B cell (primary cell): Measurements from ENCODE around the gene PCDH9. TPM values are rescaled to one million over a fixed set of nuclear protein-coding genes. Genes with fewer than 3 reads are reported as not detected.

Source experiments
- ATAC-seq: fragments of 200-7000 bp; cut with Tn5 transposase; one replicate; pipeline ENCODE4 v1.10.0; 2021; ENCODE audit warnings: low read depth, mild to moderate bottlenecking, moderate number of reproducible peaks, moderate library complexity
- CTCF ChIA-PET: fragments of 350-600 bp; sonication (Branson Sonifier 250); formaldehyde crosslinking; loops from one replicate; lab custom pipeline; 2021; ENCODE audit warnings: antibody characterized with exemption, inconsistent platforms; lab: Charles Lee
- POLR2A ChIA-PET: fragments of 350-600 bp; sonication (Branson Sonifier 250); formaldehyde crosslinking; loops from one replicate; lab custom pipeline; 2021; ENCODE audit warnings: antibody characterized with exemption; lab: Charles Lee
- DNase-seq: peaks from one replicate; pipeline ENCODE4 v3.0.0; 2013
- H2AFZ ChIP-seq: 2 replicates; pipeline ENCODE4 v1.6.1; 2012; ENCODE audit warnings: mild to moderate bottlenecking, low read depth, low read length; ENCODE audit not compliant: insufficient read depth, poor library complexity, severe bottlenecking
- H3K27ac ChIP-seq, 2 donors: 1 replicate in 1 of 2; 2 replicates in 1 of 2; pipeline ENCODE4 v1.5.1; 2012 to 2013; ENCODE audit warnings: low read length in 2 of 2, mild to moderate bottlenecking in 2 of 2, moderate library complexity in 1 of 2
- H3K27me3 ChIP-seq, 4 experiments: fragments of 200-600 bp in 1 of 4; sonication (generic) in 1 of 4; replicated peaks in 1 of 4; 1 replicate in 2 of 4; 2 replicates in 2 of 4; pipeline versions ENCODE4 v1.6.1 to v1.7.0; 2013 to 2016; ENCODE audit warnings: low read length in 3 of 4, mild to moderate bottlenecking in 2 of 4, mixed read lengths in 1 of 4, moderate library complexity in 1 of 4; ENCODE audit not compliant: insufficient read depth in 4 of 4, control insufficient read depth in 3 of 4; ENCODE audit errors: control extremely low read depth in 1 of 4
- H3K36me3 ChIP-seq, 2 experiments: replicated peaks in 1 of 2; 1 replicate in 1 of 2; 2 replicates in 1 of 2; pipeline versions ENCODE4 v1.6.1 to v1.7.1; 2013; ENCODE audit warnings: low read length in 1 of 2; ENCODE audit not compliant: insufficient read depth in 2 of 2, control insufficient read depth in 1 of 2; ENCODE audit errors: control extremely low read depth in 1 of 2, extremely low read depth in 1 of 2
- H3K4me1 ChIP-seq, 2 donors: fragments of 200-600 bp in 1 of 2; sonication (generic) in 1 of 2; 1 replicate in 1 of 2; 2 replicates in 1 of 2; pipeline versions ENCODE4 v1.5.1 to v1.6.1; 2013 to 2017; ENCODE audit warnings: low read length in 2 of 2; ENCODE audit not compliant: control insufficient read depth in 2 of 2, insufficient read depth in 2 of 2
- H3K4me2 ChIP-seq: replicated peaks from 2 replicates; pipeline ENCODE3; 2012; ENCODE audit warnings: mild to moderate bottlenecking, low read depth, low read length; ENCODE audit not compliant: poor library complexity, severe bottlenecking
- H3K4me3 ChIP-seq, 5 experiments: fragments of 200-600 bp in 1 of 5; sonication (generic) in 1 of 5; 1 replicate in 3 of 5; 2 replicates in 2 of 5; pipeline versions ENCODE4 v1.5.1 to v1.7.0; 2011 to 2016; ENCODE audit warnings: low read length in 4 of 5, mild to moderate bottlenecking in 4 of 5, low read depth in 2 of 5, control low read depth in 1 of 5, moderate library complexity in 1 of 5; ENCODE audit not compliant: insufficient read depth in 1 of 5; ENCODE audit errors: control extremely low read depth in 1 of 5, extremely low read depth in 1 of 5
- H3K79me2 ChIP-seq: fragments of 200-600 bp; sonication (generic); one replicate; pipeline ENCODE4 v1.6.0; 2016; ENCODE audit warnings: low read length; ENCODE audit not compliant: control insufficient read depth, insufficient read depth
- H3K9ac ChIP-seq: fragments of 200-600 bp; sonication (generic); 2 replicates; pipeline ENCODE4 v1.6.1; 2017; ENCODE audit warnings: mild to moderate bottlenecking, low read length, moderate library complexity
- H3K9me3 ChIP-seq, 3 donors: one replicate each; pipeline versions ENCODE4 v1.6.1 to v1.7.1; 2013; ENCODE audit warnings: low read length in 2 of 3; ENCODE audit not compliant: control insufficient read depth in 2 of 3, insufficient read depth in 1 of 3; ENCODE audit errors: control extremely low read depth in 1 of 3
- H4K20me1 ChIP-seq: 2 replicates; pipeline ENCODE4 v1.6.0; 2012; ENCODE audit warnings: mild to moderate bottlenecking, low read length; ENCODE audit not compliant: insufficient read depth, control insufficient read depth, poor library complexity, severe bottlenecking
- H3K27ac Mint-ChIP-seq: one replicate; pipeline ENCODE4 v1.8.0; 2021; ENCODE audit warnings: mixed read lengths
- H3K27me3 Mint-ChIP-seq: one replicate; pipeline ENCODE4 v1.8.0; 2021; ENCODE audit warnings: mixed read lengths
- H3K4me1 Mint-ChIP-seq: one replicate; pipeline ENCODE4 v1.8.0; 2021; ENCODE audit warnings: mixed read lengths
- H3K4me3 Mint-ChIP-seq: one replicate; pipeline ENCODE4 v1.8.0; 2021; ENCODE audit warnings: mixed read lengths
- H3K9me3 Mint-ChIP-seq: one replicate; pipeline ENCODE4 v1.8.0; 2022; ENCODE audit warnings: mixed read lengths; ENCODE audit not compliant: insufficient read depth
- EZH2 ChIP-seq: IDR thresholded peaks from 2 replicates; pipeline ENCODE4 v1.6.1; 2012; ENCODE audit warnings: borderline replicate concordance, low read depth, mild to moderate bottlenecking, moderate library complexity, low read length; ENCODE audit not compliant: insufficient read depth, poor library complexity, severe bottlenecking
- WGBS: methylation state at CpG from one replicate; pipeline ENCODE4 v1.1.5; 2013; ENCODE audit warnings: missing lambda C conversion rate; ENCODE audit not compliant: insufficient coverage; 5-methylcytosine and 5-hydroxymethylcytosine counted together
- intact Hi-C: fragments of 100-400 bp; cut with micrococcal nuclease; formaldehyde crosslinking; loops from one replicate; pipeline ENCODE4 v1.10.0; 2022
- polyA plus RNA-seq: library from polyadenylated mRNA; depleted of rRNA; stranded (reverse); fragments of >200 nt; gene quantifications from 2 replicates; pipeline ENCODE4 v1.2.3, GENCODE V29; 2012
- total RNA-seq, 2 donors: library from RNA; stranded (reverse); fragments of 120-200 nt in 1 of 2; gene quantifications; 1 replicate in 1 of 2; 2 replicates in 1 of 2; pipeline versions ENCODE4 v1.2.3 to v1.2.4, GENCODE V29; 2013 to 2022
- TF ChIP-seq, protein P1 (sequence below): fragments of 200-600 bp; IDR thresholded peaks from one replicate; pipeline ENCODE4 v1.8.0; 2022; ENCODE audit warnings: antibody characterized with exemption, mild to moderate bottlenecking

The PCDH9 gene
- total and polyA plus RNA-seq, 2 donors (not counting 1 experiment from before 2014, with no cell fraction given), result 13.1 to 21.8 TPM

DNA sequence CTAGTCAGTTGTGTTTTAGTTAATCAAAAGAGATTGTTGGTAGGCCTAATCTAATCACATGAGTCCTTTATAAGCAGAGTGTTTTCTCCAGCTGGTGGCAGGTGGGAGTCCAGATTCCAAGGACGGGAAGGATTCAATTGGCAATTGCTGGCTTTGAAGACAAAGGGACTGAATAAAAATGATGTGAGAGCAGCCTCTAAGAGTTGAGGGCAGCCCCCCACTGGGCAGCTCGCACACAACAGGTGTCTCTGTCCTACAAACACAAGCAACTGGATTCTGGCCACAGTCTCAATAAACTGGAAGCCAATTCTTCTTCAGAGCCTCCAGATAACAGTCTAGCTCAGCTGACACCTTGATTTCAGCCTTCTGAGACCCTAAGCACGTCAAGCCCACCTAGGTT, 915.2 kb downstream of the PCDH9 start:
- DNase-seq, result no peak
- Histone ChIP-seq H3K4me1 (no peaks in the 10 kb centered on the region), H3K79me2 (no peaks in the 10 kb centered on the region), H4K20me1 (no peaks in the 10 kb centered on the region), H3K4me2 (no peak overlapping the region), H3K9ac (no peak overlapping the region), H3K4me3 (no peak overlapping the region), H3K27me3 (no peaks in the 10 kb centered on the region), H2AFZ (no peak overlapping the region), H3K36me3 (no peaks in the 10 kb centered on the region), H3K27ac (no peak overlapping the region), H3K9me3 (no peaks in the 10 kb centered on the region)
- TF ChIP-seq EZH2, result no peak
- TF ChIP-seq, protein P1, sequence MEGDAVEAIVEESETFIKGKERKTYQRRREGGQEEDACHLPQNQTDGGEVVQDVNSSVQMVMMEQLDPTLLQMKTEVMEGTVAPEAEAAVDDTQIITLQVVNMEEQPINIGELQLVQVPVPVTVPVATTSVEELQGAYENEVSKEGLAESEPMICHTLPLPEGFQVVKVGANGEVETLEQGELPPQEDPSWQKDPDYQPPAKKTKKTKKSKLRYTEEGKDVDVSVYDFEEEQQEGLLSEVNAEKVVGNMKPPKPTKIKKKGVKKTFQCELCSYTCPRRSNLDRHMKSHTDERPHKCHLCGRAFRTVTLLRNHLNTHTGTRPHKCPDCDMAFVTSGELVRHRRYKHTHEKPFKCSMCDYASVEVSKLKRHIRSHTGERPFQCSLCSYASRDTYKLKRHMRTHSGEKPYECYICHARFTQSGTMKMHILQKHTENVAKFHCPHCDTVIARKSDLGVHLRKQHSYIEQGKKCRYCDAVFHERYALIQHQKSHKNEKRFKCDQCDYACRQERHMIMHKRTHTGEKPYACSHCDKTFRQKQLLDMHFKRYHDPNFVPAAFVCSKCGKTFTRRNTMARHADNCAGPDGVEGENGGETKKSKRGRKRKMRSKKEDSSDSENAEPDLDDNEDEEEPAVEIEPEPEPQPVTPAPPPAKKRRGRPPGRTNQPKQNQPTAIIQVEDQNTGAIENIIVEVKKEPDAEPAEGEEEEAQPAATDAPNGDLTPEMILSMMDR, result no peak
- H3K4me1 Mint-ChIP-seq, result no peaks in the 10 kb centered on the region
- POLR2A ChIA-PET, result no interaction called here
- H3K27ac Mint-ChIP-seq, result no peak overlapping the region
- H3K9me3 Mint-ChIP-seq, result no peaks in the 10 kb centered on the region
- CTCF ChIA-PET, result interaction anchor here (0.9 kb wide), 1 partner anchor 15 kb away, joined by 3 read pairs; no protein-coding TSS in a partner anchor
- H3K4me3 Mint-ChIP-seq, result no peak overlapping the region
- WGBS, result 94% methylated on average over 2 of the region's 3 CpGs
- intact Hi-C loops, result no loop called here
- H3K27me3 Mint-ChIP-seq, result no peaks in the 10 kb centered on the region
- ATAC-seq, result no peak

DNA sequence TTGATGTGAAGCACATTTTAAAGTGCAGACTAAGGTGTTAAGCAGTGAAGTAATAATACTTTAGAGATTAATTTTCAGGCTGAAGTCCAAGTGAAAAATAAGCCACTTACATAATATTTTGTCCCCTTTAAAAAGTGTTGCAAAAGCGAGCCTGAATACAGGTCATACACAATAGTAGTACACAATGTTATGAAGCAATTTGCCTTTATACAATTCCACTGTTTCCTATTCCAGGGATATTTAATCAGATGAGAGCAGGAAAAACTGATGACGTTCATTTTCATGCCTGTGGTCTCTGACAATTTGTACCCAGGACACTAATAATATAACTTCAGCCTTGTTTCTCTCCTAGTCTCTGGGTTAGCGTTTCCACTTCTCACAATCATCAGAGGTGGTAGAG, 916.7 kb downstream of the PCDH9 start:
- ATAC-seq (no peak), DNase-seq (no peak)
- no peak overlapping the region for H2AFZ ChIP-seq
- intact Hi-C loops, result no loop called here
- no peaks in the 10 kb centered on the region for H3K27me3 ChIP-seq
- no CpG with 5 or more reads among the region's 3 CpGs for WGBS
- H3K79me2 ChIP-seq, result no peaks in the 10 kb centered on the region
- H4K20me1 ChIP-seq, result no peaks in the 10 kb centered on the region
- no peak overlapping the region for H3K4me2 ChIP-seq
- TF ChIP-seq EZH2, result no peak
- TF ChIP-seq, protein P1, result no peak
- no peak overlapping the region for H3K27ac Mint-ChIP-seq
- no peaks in the 10 kb centered on the region for H3K27me3 Mint-ChIP-seq
- H3K27ac ChIP-seq, result no peak overlapping the region
- no peak overlapping the region for H3K4me3 ChIP-seq
- CTCF ChIA-PET, result no interaction called here
- POLR2A ChIA-PET, result no interaction called here
- no peaks in the 10 kb centered on the region for H3K36me3 ChIP-seq
- H3K4me3 Mint-ChIP-seq, result no peak overlapping the region
- H3K4me1 Mint-ChIP-seq, result no peaks in the 10 kb centered on the region
- H3K9me3 ChIP-seq, result no peaks in the 10 kb centered on the region
- no peaks in the 10 kb centered on the region for H3K9me3 Mint-ChIP-seq
- no peaks in the 10 kb centered on the region for H3K4me1 ChIP-seq
- H3K9ac ChIP-seq, result no peak overlapping the region
